Peyer's patch (tissue), 4 donors: ENCODE results near the gene PAEP.

Experiments used
- CTCF ChIP-seq, 6 experiments: fragments of 450-650 bp in 4 of 6; fragments of 200-600 bp in 2 of 6; sonication (generic) in 1 of 6; IDR thresholded peaks; one replicate each; pipeline ENCODE4 v1.5.1; 2017 to 2019; ENCODE audit warnings: antibody characterized with exemption in 6 of 6, mild to moderate bottlenecking in 3 of 6, moderate library complexity in 1 of 6
- POLR2A ChIP-seq, 2 donors: fragments of 450-650 bp; IDR thresholded peaks; one replicate each; pipeline ENCODE4 v1.5.1; 2017; ENCODE audit warnings: antibody characterized with exemption in 2 of 2, mild to moderate bottlenecking in 2 of 2, moderate library complexity in 2 of 2

GRCh38 chr9:135588886-135589595, 27.5 kb downstream of the PAEP start:
- no peak for TF ChIP-seq CTCF (IDR thresholded peaks at IDR 0.05)
- TF ChIP-seq POLR2A (IDR thresholded peaks at IDR 0.05) = no peak
